ENCODE measurements around the gene ACYP1.

The ACYP1 gene

DNA sequence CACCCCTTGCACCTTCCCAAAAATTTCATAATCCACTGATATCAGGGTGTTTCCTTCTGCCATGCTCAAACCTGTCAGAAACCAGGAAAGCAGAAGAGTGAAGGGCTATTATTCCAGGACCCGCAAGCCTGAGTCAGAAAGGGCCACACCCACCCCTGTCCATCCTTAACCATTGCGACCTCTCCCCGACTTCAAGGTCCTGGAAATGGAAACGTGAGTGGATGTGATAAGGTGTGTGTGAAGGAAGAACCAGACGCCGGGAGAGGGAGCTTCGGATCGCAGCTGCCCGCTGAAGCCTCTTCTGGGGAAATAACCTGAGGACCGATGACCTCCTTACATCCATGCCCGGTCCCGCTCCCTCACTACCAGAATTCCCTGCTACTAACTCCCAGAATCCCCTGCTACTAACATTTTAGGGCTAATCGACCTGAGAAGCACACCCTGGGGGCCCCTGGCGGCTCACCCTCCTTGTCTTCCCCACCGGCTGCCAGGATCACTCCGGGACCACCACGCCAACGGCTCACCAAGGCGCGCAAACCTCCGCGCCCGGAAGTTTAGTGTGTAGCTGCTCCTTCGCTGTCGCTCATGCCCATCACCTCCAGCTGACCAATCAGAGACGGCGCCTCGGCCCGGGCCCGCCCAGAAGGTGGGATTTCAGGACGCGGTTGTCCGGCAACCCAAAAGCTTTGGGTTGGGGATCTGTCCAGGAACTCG is at the start of gene ACYP1:
Gene ACYP1, minus strand, starts transcription at position 534 of the 714 bp plus-strand sequence. Its CDS starts 471 bp downstream, at position 63.
- DNase-seq (ENCODE audit: low spot score): peak; percentile 90

- DNase-seq (ENCODE audit: low spot score): no peak
Measured at GRCh38 chr14:75109877-75110276, 46.1 kb upstream of the ACYP1 start.

DNA sequence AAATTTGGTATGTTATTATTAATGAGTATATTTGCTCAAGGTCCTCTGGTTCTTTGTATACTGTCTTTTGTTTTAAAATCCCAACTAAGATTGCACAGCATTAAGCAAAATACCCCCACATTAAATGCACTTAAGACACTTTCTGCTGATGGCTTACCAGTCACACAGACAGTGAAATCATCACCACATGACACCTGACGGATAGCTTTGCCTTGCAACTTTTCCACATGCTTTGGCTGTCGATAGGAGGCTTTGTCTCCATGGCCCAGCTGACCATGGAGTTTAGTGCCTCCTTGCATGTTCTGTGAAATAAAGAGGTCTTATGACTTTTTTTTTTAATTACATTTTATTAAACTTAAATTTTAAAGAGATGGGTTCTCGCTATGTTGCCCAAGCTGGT is 43.4 kb upstream of the ACYP1 start:
- DNase-seq (ENCODE audit: low spot score): no peak

- no peak for DNase-seq (ENCODE audit: low spot score)
Measured at GRCh38 chr14:75101491-75101890, 37.7 kb upstream of the ACYP1 start.

GRCh38 chr14:75098682-75099081 is 34.9 kb upstream of the ACYP1 start:
- DNase-seq (ENCODE audit: low spot score): no peak

- DNase-seq (ENCODE audit: low spot score): no peak
Measured at GRCh38 chr14:75098212-75098611, 34.4 kb upstream of the ACYP1 start.

GRCh38 chr14:75096959-75097358 is 33.1 kb upstream of the ACYP1 start:
- no peak for DNase-seq (ENCODE audit: low spot score)

DNA sequence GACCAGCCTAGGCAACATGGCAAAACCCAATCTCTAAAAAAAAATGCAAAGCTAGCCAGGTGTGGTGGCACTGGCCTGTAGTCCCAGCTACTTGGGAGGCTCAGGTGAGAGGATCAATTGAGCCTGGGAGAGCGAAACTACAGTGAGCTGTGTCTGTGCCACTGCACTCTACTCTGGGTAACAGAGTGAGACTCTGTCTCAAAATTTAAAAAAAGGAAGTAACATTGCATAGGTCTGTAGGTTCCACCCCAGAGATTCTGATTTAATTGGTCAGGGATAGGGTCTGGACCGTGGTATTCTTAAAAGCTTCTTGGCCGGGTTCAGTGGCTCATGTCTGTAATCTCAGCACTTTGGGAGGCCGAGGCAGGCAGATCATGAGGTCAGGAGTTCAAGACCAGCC is 31.9 kb upstream of the ACYP1 start:
- no peak for DNase-seq (ENCODE audit: low spot score)

DNA sequence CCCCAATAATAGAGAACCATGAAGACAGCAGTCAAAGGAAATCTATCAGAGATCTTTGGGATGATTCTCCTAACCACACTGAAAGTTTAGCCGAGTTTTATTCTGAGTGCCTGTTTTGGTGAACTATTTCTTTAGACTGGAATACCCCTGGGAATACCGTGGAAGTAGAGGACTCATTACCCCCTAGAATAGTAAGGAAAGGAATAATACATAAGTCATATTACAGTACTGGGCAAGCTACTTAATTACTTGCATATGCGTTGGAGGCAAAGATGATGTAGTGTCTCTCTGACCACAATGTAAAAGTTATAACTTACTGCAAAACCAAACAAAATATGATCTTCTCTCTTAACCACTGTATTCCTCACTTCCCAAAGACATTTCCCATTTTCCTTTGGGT is 31.1 kb upstream of the ACYP1 start:
- no peak for DNase-seq (ENCODE audit: low spot score)

- no peak for DNase-seq (ENCODE audit: low spot score)
Measured at GRCh38 chr14:75092698-75093097, 28.9 kb upstream of the ACYP1 start.

DNA sequence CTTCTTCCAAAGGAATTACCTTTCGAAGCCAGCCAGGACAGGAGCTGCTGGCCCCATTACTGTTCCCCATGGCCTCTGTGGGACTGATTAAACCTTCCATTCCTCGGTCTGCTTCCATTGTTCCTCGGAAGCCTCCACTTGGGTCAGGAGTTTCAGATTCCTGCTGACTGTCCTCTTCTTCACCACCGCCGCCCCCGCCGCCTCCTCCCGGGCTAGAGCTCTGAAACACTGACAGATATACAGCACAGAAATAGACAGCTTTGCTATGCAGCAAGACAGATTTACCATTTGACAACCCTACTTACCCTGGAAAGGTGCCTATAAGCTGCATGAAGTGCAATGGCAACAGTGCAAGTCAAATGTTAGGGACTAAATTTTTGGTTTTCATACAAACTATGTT is 27.4 kb upstream of the ACYP1 start:
- DNase-seq (ENCODE audit: low spot score): no peak

- no peak for DNase-seq (ENCODE audit: low spot score)
Measured at GRCh38 chr14:75090353-75090752, 26.5 kb upstream of the ACYP1 start.

- DNase-seq (ENCODE audit: low spot score): peak; percentile 76
Measured at GRCh38 chr14:75088566-75089373, 24.9 kb upstream of the ACYP1 start.

DNA sequence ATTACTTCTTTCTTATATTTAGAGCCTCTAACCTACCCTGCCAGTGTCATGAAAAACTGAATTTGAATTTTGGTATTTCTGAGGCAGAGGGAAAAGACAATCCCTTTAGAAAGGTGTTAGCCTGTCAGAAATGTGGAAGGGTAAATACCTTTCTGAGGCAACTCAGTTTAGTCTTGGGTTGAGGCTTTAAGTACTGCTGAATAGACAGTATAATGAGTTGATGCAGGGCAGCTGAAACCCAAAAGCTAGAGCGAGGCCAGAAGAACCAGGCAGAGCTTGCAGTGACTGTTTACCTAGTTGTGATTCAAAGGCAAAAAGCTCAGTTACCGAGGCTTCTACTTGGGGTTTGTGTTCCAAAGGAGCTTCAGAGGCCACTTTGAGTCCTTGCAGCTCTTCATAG is 24.3 kb upstream of the ACYP1 start:
- no peak for DNase-seq (ENCODE audit: low spot score)

DNA sequence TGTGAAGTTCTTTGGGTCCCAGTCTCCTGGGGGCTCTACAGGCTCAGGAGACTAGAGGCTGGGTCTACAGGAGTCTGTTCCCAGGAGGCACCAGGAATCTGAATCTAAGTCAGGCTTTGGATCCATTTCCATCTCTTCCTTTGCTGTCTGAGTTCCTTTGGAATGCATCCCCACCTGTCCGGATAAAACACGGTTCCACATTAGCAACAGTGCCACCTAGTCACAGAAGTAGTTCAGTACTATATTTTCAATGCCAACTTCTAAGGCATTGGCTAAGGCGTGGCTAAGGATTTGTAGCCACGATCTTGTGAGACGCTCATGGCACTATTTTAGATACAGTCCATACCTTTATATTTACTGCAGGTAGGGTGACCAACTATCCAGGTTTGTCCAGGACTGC is 20.7 kb upstream of the ACYP1 start:
- no peak for DNase-seq (ENCODE audit: low spot score)

GRCh38 chr14:75083271-75083670 is 19.4 kb upstream of the ACYP1 start:
- no peak for DNase-seq (ENCODE audit: low spot score)

DNA sequence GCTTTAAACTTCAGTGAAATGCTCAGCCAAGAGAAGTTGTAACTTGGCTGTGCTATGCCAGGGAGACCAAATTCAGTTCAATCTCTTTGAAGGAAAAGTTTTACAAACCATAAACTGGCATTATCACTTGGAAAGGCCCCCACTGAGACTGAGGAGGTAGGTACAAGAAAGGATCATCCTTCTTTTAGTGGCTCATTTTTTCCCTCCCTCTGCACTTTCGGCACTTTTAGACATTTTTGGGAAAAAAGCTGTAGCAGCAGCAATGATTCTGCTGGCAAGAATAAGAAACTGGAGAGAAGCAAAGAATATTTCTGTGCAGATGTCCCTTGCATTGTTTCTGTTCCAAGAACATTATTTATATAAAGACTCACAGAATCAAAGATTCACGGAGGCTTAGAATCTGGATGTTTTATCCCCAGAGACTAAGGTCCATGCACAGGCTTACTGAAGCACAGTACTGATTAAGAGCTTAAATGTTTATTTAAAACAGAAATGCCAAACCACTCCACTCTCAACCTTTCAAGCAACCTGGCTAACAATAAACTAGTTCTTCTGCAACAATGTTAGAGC is 17.9 kb upstream of the ACYP1 start:
- DNase-seq (ENCODE audit: low spot score): no peak

- DNase-seq (ENCODE audit: low spot score): no peak
Measured at GRCh38 chr14:75079521-75079920, 15.7 kb upstream of the ACYP1 start.

DNA sequence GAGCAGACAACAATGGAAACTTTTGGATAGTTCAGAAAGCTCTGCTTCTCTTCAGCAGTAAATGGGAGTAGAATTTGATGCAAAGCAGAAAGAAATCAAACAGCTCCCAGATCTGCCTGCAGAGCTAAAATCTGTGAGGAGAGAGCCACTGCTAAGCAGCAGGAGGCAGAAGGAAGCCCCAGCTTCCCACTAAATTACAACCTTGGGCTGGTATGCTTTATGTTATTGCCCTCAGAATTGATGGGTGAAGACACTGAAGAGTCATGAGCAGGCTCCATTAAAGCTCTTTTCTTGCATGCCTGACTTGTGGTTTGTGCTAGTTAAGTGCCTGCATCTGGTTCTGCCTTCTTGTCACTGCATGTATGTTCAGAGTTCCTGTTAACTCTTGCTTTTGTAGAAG is 14.0 kb upstream of the ACYP1 start:
- DNase-seq (ENCODE audit: low spot score): no peak

DNA sequence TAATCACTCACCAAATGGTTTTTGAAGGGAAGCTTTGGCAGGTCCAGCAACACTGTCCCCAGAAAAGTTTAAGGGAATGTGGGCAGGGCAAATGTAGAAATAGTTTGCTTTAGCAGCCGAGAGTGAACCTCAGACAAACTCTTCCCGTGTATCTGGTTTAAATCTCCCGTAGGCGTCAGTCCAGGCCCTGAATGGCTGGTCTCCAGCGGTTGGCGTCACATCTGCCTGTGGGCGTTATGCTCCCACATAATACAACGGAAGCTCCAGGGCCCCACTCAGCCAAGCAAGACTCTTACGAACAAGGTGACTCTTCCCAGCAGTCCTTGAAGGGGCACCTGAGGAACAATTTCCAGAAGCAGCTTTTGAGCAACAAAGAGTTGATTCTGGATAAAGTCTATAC is 6.6 kb upstream of the ACYP1 start:
- no peak for DNase-seq (ENCODE audit: low spot score)

- DNase-seq (ENCODE audit: low spot score): no peak
Measured at GRCh38 chr14:75069811-75070145, 6.0 kb upstream of the ACYP1 start.

DNA sequence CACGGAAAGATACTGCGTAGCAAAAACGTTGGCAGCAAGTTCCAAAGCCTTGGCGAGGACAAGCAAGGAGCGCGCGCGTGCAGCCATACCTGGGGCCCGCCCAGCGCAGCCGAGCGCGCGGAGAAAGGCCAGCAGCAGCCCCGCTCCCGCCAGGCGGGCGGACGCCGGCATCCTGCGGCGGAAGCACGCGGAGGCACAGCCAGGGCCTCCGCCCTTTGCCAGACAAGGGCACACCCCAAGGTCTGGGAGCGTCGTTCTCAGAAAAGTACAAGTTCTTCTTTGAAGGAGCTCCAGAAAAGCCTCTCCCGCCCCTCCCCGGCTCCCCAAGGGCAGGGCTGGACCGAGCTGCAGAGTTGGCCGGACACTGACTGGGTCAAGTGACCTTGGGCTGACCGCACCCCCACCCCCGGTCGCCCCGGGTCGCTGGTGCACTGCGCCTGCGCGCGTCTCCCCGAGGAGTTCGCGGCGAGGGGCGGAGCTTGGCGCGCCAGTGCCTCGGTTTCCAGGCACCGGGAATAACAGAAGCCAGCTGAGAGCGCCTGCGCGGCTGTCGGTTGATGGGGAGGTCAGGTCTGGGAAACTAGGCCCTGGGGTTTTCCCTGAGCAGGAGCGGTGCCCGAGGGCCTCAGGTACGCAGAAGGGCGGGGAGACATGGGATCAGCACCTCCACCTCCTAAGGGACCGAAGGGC is 5.4 kb upstream of the ACYP1 start, which contains the start of gene ZC2HC1C:
Gene ZC2HC1C, plus strand, starts transcription at position 521 of the 690 bp plus-strand sequence. CDS start 933 bp downstream, outside the sequence.
- peak; percentile 79 for DNase-seq (ENCODE audit: low spot score)

Data from hematopoietic multipotent progenitor cell treated with erythropoietin and hydrocortisone succinate and interleukin-3 and kit ligand, for 17 days (in vitro differentiated cells).